ENCODE measurements around the gene XPNPEP1.

The XPNPEP1 gene

GRCh38 chr10:109940553-109940952 lies 17.2 kb upstream of the XPNPEP1 start:
- TF ChIP-seq MAX (IDR thresholded peaks at IDR 0.05) (no peak), EP300 (IDR thresholded peaks at IDR 0.05; ENCODE audit: borderline replicate concordance) (no peak)

- TF ChIP-seq REST (IDR thresholded peaks at IDR 0.05; ENCODE audit: low read depth) (no peak), MAX (IDR thresholded peaks at IDR 0.05) (no peak), CREB1 (IDR thresholded peaks at IDR 0.05; ENCODE audit: low read depth) (no peak), TCF12 (IDR thresholded peaks at IDR 0.05; ENCODE audit: low read depth) (no peak), ZBTB7A (IDR thresholded peaks at IDR 0.05; ENCODE audit: low read depth) (no peak), TAF1 (IDR thresholded peaks at IDR 0.05; ENCODE audit: low read depth) (no peak), EGR1 (IDR thresholded peaks at IDR 0.05) (no peak), EP300 (IDR thresholded peaks at IDR 0.05; ENCODE audit: borderline replicate concordance) (no peak), NFIC (IDR thresholded peaks at IDR 0.05) (no peak), YY1 (IDR thresholded peaks at IDR 0.05; ENCODE audit: low read depth) (no peak), FOXM1 (IDR thresholded peaks at IDR 0.05; ENCODE audit: borderline replicate concordance, low read depth) (no peak), TEAD4 (IDR thresholded peaks at IDR 0.05) (no peak), RAD21 (IDR thresholded peaks at IDR 0.05; ENCODE audit: low read depth) (no peak)
- TF ChIP-seq, protein P1, sequence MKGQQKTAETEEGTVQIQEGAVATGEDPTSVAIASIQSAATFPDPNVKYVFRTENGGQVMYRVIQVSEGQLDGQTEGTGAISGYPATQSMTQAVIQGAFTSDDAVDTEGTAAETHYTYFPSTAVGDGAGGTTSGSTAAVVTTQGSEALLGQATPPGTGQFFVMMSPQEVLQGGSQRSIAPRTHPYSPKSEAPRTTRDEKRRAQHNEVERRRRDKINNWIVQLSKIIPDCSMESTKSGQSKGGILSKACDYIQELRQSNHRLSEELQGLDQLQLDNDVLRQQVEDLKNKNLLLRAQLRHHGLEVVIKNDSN (IDR thresholded peaks at IDR 0.05): no peak
Observed at GRCh38 chr10:109940117-109940516, 16.8 kb upstream of the XPNPEP1 start.

- TF ChIP-seq NFIC (IDR thresholded peaks at IDR 0.05) (no peak), EGR1 (IDR thresholded peaks at IDR 0.05) (no peak), CEBPB (IDR thresholded peaks at IDR 0.05) (no peak), TEAD4 (IDR thresholded peaks at IDR 0.05) (no peak), EP300 (IDR thresholded peaks at IDR 0.05; ENCODE audit: borderline replicate concordance) (no peak), TCF12 (IDR thresholded peaks at IDR 0.05; ENCODE audit: low read depth) (no peak), ZBTB7A (IDR thresholded peaks at IDR 0.05; ENCODE audit: low read depth) (no peak)
- TF ChIP-seq, protein P1 (IDR thresholded peaks at IDR 0.05): no peak
Observed at GRCh38 chr10:109939315-109939961, 16.1 kb upstream of the XPNPEP1 start.

- TF ChIP-seq TEAD4 (IDR thresholded peaks at IDR 0.05): no peak
- TF ChIP-seq TAF1 (IDR thresholded peaks at IDR 0.05; ENCODE audit: low read depth): no peak
- no peak for TF ChIP-seq EP300 (IDR thresholded peaks at IDR 0.05; ENCODE audit: borderline replicate concordance)
- no peak for TF ChIP-seq CEBPB (IDR thresholded peaks at IDR 0.05)
- no peak for TF ChIP-seq ZBTB7A (IDR thresholded peaks at IDR 0.05; ENCODE audit: low read depth)
- TF ChIP-seq, protein P1 (IDR thresholded peaks at IDR 0.05): no peak
- TF ChIP-seq MAX (IDR thresholded peaks at IDR 0.05): no peak
- no peak for TF ChIP-seq NFIC (IDR thresholded peaks at IDR 0.05)
- TF ChIP-seq CREB1 (IDR thresholded peaks at IDR 0.05; ENCODE audit: low read depth): no peak
- TF ChIP-seq FOXM1 (IDR thresholded peaks at IDR 0.05; ENCODE audit: borderline replicate concordance, low read depth): no peak
- no peak for TF ChIP-seq REST (IDR thresholded peaks at IDR 0.05; ENCODE audit: low read depth)
- TF ChIP-seq TCF12 (IDR thresholded peaks at IDR 0.05; ENCODE audit: low read depth): no peak
- TF ChIP-seq EGR1 (IDR thresholded peaks at IDR 0.05): no peak
- TF ChIP-seq YY1 (IDR thresholded peaks at IDR 0.05; ENCODE audit: low read depth): no peak
- TF ChIP-seq RAD21 (IDR thresholded peaks at IDR 0.05; ENCODE audit: low read depth): no peak
Observed at GRCh38 chr10:109937460-109938065, 14.3 kb upstream of the XPNPEP1 start.

Measured in Ishikawa (cell line).